ENCODE results near the gene ERICH2.

ERICH2 gene

DNA sequence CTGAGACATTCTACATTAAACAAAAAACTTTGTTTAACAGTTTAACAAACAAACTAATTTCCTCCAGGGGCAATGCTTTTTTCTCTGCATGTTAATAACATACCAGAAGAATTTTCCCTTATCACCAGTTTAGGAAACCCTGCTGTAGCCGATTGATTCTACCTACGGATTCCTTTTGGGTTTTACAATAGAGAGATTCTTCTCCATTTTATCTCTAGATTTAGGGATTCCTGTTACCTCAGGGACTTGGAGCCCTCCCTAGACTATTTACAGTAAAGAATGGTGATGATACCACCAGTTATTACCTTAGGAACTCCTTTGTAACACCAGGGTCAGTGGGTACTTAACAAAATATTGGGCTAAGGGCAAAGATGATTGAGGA, 5.3 kb upstream of the ERICH2 start:
- no peak for DNase-seq

- DNase-seq, result no peak
These were observed 3.5 kb upstream of the ERICH2 start for GRCh38 chr2:170766693-170767092.

- DNase-seq, result peak; percentile 61 to 69
These were observed 635 bp downstream of the ERICH2 start for GRCh38 chr2:170770606-170771420.

DNA sequence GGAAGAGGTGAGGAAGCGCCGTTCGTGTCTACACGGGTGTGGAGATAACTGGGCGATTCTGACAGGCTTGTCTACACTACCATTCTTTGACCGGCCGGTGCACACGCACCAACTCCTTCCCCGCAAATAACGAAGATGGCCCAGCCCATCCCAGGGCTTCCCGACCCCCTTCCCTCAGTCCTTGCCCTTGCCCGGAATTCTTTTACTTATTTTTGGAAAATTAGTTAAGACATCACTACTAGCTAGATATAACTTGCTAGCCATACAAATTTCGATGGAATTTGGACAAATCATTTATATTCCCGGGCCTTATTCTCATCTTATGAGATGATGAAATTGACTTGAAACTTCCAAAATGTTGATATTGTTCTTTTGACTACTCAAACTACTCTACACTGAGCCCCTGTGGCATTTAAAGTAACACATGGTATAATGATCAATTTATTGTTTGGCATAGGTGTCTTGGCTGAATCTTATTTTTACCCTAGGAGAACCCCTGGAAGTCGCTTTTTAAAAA, 1.3 kb downstream of the ERICH2 start:
- no peak for DNase-seq

DNA sequence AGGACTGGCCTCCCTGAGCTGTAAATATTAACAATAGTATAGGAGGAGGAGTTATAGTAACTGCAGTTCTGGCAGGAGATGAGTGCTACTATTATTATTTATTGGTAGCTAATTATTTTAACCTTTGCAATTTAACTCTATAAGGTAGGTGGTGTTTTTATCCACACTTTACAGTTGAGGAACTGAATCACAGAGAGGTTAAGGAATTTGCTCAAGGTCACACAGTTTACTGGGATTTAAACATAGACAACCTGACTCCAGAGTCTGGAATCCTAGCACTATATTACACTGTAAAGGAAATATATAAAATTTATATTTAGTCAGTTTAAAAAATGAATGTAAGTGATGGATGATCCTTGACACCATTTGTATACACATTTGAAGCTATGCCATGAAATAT, 2.1 kb downstream of the ERICH2 start:
- DNase-seq, result no peak

DNA sequence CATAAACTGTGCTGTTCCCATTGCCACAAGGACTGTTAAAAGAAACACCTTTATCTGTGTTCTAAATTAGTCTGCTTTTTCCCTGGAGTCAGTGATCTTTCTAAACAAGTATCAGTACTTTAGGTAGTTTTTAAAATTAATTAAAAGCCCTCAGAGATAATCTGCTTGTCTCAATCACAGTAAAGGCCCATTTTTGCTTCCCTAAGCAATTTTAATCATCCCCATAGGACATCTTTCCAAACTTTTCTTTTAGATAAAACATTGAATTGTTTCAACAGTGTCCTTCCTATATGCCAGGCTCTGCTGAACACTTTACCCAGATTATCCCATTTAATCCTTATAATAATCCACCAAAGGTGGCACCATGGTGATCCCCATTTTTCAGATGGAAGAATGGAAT, 3.9 kb downstream of the ERICH2 start:
- DNase-seq, result no peak

DNA sequence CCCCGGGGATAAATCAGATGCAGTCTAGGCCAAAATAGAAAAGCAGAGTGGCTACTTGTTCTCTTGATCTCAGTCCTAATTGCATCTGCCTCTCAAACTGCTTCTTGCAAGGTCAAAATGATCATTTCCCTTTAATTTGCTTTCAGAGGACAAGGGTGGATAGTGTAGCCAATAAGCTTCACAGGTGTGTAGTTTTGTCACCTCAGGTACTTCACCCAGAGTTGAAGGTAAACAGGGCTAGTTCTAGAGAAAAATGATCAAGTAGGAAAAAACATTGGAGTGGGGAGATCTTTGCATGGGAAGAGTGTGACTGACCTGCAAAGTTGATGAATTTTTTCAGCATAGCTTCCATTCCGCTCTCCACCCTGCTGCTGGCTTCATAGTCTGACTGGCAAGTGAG, 8.7 kb downstream of the ERICH2 start:
- DNase-seq, result no peak

DNA sequence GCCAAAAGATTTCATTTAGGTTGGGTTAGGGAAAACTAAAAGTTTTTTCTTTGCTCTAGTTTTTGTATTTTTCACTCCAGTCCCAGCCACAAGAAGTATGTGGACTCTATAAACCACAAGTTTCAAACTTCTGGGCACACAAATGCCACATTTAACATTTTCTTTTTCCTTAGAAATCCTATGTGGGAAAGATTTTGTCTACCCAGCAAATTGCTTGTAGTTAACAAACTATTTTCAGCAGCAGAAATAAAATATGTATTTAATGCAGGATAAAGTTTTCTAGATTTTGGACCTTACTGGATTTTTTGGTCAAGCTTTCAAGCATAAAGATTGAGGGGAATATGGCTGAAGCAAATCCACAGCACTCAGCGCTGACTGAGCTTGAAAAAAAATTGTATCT, 9.1 kb downstream of the ERICH2 start:
- DNase-seq, result no peak

DNA sequence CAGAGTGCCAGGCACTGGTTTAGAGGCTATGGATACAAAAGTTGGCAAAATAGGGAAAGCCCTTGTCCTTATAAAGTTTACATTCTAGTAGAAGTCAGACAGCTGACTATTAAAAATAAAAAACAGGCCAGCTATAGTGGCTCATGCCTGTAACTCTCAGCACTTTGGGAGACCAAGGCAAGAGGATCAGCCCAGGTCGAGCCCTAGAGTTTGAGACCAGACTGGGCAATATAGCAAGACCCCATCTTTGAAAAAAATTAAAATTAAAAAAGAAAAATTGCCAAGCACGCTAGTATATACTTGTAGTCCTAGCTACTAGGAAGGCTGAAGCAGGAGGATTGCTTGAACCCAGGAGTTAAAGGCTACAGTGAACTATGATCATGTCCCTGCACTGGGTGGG, 12.5 kb downstream of the ERICH2 start:
- DNase-seq, result no peak

DNA sequence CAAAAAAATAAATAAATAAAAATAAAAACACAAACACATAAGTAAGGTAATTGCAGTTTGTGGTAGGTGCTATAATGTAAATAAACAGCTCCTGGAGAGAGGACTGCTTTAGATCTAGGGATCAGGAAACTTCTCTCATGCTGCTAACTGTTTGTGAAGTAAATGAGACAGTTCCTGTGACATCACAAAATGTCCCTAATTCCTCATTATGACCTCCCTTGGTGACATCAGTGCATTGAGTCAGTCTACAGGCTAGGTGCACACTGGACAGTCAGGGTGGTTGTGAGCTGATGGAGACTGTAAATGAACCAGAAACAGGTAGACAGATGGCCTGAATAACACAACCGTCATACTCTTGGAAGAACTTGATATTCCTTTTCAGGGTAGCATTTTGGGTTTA, 13.4 kb downstream of the ERICH2 start:
- no peak for DNase-seq

DNA sequence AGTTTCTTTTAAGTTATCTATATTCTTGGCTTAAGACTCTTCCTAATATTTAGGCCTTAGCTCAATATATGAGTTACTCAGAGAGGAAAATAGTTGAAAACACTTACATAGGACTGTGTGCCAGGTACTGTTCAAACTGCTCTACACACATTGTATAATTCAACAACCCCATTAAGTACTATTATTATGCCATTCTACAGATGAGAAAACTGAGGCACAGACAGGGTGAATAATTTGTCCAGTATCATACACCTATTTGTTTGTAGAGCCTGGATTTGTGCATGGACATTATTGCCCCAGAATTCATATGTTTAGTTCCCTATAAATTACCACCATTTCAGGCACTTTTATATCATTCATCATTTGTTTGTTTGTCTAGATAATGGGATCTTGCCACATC, 28.8 kb downstream of the ERICH2 start:
- no peak for DNase-seq

DNA sequence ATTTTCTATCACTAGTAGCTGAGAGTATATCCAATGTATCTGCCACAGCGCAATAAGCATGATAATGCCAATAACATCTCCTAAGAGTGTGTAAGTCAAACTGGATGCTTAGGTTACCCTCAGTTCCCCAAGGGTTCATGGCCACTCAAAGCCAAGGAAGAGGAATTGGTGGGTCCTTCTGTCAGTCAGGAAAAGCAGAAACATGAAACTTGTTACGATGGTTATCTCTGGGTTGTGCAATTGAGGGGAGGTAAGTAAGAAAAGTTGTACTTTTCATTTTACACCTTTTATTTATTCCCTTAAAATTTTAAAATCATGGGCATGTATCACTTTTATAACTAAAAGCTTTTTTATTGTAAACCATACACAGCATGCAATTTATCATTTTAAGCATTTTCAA, 36.4 kb downstream of the ERICH2 start:
- no peak for DNase-seq

- no peak for DNase-seq
These were observed 42.8 kb downstream of the ERICH2 start for GRCh38 chr2:170812710-170813600.

- DNase-seq, result no peak
These were observed 43.7 kb downstream of the ERICH2 start for GRCh38 chr2:170813611-170814532.

DNA sequence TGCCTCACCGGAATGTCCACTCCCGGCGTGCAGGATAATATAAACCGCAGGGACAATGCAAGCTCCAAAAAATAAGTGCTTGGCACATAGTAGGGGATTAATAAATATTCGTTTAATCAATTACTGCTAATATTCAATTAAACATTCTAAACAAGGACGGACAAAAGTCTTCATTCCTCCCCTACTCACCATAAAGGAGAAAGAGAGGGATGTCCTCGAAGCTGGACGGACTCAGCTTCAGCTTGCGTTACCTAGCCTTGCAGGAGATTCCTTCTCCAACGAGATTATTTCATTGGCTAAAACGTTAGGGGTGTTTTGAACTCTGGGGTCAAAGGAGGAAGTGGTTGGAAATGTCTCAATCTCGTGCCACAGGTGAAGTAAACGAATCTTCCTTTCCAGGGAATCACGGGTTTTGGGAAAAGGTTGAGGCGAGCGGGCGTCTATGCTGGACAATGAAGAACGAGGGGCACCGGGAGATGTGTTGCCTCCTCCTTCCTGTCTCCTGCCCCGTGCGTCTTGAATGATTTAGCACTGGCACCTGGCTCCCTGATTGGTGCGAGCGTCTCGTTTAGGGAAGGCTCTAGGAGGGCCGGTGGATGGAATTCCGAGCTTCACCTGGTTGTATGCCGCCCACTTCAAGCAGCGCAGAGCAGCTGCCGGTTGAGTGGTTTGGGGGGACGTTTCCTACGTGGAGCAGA, 44.5 kb downstream of the ERICH2 start:
- DNase-seq, result no peak

GRCh38 chr2:170815311-170815710, 45.1 kb downstream of the ERICH2 start:
- DNase-seq, result no peak

GRCh38 chr2:170815746-170816503, 45.7 kb downstream of the ERICH2 start:
- peak; percentile 49 to 54 for DNase-seq

DNA sequence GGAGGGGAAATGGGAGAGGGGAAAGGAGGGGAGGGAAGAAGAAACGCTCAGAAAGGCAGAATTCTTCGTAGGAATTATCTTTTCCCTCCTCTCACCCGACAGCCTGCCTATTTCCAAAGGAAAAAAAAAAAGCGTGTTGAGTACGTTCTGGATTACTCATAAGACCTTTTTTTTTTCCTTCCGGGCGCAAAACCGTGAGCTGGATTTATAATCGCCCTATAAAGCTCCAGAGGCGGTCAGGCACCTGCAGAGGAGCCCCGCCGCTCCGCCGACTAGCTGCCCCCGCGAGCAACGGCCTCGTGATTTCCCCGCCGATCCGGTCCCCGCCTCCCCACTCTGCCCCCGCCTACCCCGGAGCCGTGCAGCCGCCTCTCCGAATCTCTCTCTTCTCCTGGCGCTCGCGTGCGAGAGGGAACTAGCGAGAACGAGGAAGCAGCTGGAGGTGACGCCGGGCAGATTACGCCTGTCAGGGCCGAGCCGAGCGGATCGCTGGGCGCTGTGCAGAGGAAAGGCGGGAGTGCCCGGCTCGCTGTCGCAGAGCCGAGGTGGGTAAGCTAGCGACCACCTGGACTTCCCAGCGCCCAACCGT, 46.4 kb downstream of the ERICH2 start, which contains the start of gene GAD1:
TSS of gene GAD1 (plus strand) at position 384 of the 589 bp plus-strand sequence. CDS start 1,705 bp downstream, outside the sequence.
- DNase-seq, result peak; percentile 64 to 68

DNA sequence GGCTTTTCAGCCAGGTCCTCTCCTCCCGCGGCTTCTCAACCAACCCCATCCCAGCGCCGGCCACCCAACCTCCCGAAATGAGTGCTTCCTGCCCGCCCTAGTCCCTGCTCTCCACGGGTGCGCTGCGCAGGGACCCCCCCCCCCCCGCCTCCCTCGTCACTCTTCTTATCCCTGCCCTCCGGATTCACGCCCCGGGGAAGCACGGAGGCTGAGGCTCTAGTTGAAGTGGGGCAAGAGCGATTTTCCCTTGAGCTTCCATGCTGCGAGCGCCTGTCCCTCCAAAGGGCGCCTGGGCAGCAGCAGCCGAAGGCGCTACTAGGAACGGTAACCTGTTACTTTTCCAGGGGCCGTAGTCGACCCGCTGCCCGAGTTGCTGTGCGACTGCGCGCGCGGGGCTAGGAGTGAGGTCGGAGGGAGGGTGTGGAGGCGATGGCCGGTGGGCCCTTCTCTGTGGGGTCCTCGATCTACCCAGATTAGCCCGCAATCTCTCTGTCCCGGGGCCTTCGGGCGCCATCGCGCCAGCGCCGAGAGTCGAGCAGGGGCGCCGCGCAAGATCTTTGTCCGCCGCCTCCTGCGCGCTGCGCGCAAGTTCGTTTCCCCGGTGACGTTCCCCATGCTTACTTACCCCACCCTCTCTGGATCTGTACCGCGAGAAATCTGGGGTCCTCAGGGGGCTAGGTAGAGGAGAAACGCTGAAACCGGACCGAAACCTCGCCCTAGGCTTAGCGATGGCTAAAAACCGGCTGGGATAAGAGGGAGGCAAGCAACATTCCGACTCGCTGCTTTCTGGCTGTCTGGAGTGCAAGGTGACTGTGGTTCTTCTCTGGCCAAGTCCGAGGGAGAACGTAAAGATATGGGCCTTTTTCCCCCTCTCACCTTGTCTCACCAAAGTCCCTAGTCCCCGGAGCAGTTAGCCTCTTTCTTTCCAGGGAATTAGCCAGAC, 47.2 kb downstream of the ERICH2 start:
- no peak for DNase-seq

All from stimulated activated CD4-positive, alpha-beta T cell treated with anti-CD3 and anti-CD28 coated beads, Interleukin-4, amount 100 ng/mL, for 4 hours (primary cell).